GM12878 (cell line): ENCODE results near the gene MMRN2. TPM values are rescaled to one million over a fixed set of nuclear protein-coding genes. Genes with fewer than 3 reads are reported as not detected.

Experiments used
- CHD1 ChIP-seq: IDR thresholded peaks from 2 replicates; pipeline ENCODE4 v1.6.1; 2012; ENCODE audit warnings: low read depth, low read length, improper control_type of control experiment
- CHD2 ChIP-seq: IDR thresholded peaks from 2 replicates; pipeline ENCODE4 v1.6.1; 2011; ENCODE audit warnings: low read depth, low read length, improper control_type of control experiment, borderline replicate concordance
- IRF4 ChIP-seq: IDR thresholded peaks from 2 replicates; pipeline ENCODE4 v1.6.1; 2011; ENCODE audit warnings: low read depth, low read length
- NR2C1 ChIP-seq: fragments of 450-650 bp; IDR thresholded peaks from 2 replicates; pipeline ENCODE4 v1.6.1; 2017; ENCODE audit warnings: antibody characterized with exemption, mild to moderate bottlenecking, moderate library complexity
- NR2F1 ChIP-seq: fragments of 450-650 bp; conservative IDR thresholded peaks from 2 replicates; pipeline ENCODE4 v1.6.1; 2017; ENCODE audit warnings: mild to moderate bottlenecking
- SMARCA5 ChIP-seq: fragments of 450-650 bp; IDR thresholded peaks from 2 replicates; pipeline ENCODE4 v1.6.1; 2017; ENCODE audit warnings: mild to moderate bottlenecking
- SREBF2 ChIP-seq: IDR thresholded peaks from 2 replicates; pipeline ENCODE4 v1.6.1; 2012; ENCODE audit warnings: mild to moderate bottlenecking, low read length
- TAF1 ChIP-seq: IDR thresholded peaks from 2 replicates; pipeline ENCODE4 v1.6.1; 2011; ENCODE audit warnings: mild to moderate bottlenecking, low read depth, low read length, borderline replicate concordance
- ZNF207 ChIP-seq: fragments of 450-650 bp; IDR thresholded peaks from 2 replicates; pipeline ENCODE4 v1.6.1; 2014; ENCODE audit warnings: antibody characterized with exemption, mild to moderate bottlenecking, borderline replicate concordance
- polyA plus RNA-seq, 11 experiments: library from polyadenylated mRNA; depleted of rRNA in 4 of 11; unstranded in 6 of 11; stranded (reverse) in 5 of 11; fragments of >200 nt; fragmentation: Nextera tagmentation in 4 of 11; fragmentation: Illumina TruSeq in 1 of 11; extraction: Ambion mirVana in 4 of 11; extraction: Trizol in 1 of 11; gene quantifications; 1 replicate in 1 of 11; 2 replicates in 10 of 11; pipeline versions ENCODE4 v1.2.1 to v1.2.3, GENCODE V29; 2011 to 2016; ENCODE audit warnings: inconsistent platforms in 2 of 11, missing spikeins in 2 of 11, low read depth in 1 of 11
- total RNA-seq, 4 experiments: library from RNA; depleted of rRNA in 3 of 4; stranded (reverse); fragments of >200 nt in 3 of 4; fragmentation: Illumina TruSeq in 1 of 4; extraction: Trizol in 1 of 4; gene quantifications; 2 replicates each; pipeline versions ENCODE4 v1.2.1 to v1.2.3, GENCODE V29; 2013 to 2021
- TF ChIP-seq, protein P1 (sequence below): IDR thresholded peaks from 2 replicates; pipeline ENCODE4 v1.6.1; 2011; ENCODE audit warnings: borderline replicate concordance, low read depth, mild to moderate bottlenecking, moderate library complexity, mixed read lengths, low read length; ENCODE audit not compliant: insufficient read depth; ENCODE audit errors: extremely low read length
- TF ChIP-seq, protein P2 (sequence below): fragments of 150-350 bp; IDR thresholded peaks from 2 replicates; pipeline ENCODE4 v1.6.1; 2016; ENCODE audit warnings: low read depth, low read length
- TF ChIP-seq, protein P3 (sequence below): fragments of 450-650 bp; IDR thresholded peaks from 2 replicates; pipeline ENCODE4 v1.6.1; 2017; ENCODE audit warnings: borderline replicate concordance

MMRN2 gene
- total and polyA plus RNA-seq, 10 of the 15 experiments (the other 5 are each of a cell fraction or from before 2014, with no cell fraction given), result 0.09 to 1.0 (median 0.54) TPM; not detected in 3

DNA sequence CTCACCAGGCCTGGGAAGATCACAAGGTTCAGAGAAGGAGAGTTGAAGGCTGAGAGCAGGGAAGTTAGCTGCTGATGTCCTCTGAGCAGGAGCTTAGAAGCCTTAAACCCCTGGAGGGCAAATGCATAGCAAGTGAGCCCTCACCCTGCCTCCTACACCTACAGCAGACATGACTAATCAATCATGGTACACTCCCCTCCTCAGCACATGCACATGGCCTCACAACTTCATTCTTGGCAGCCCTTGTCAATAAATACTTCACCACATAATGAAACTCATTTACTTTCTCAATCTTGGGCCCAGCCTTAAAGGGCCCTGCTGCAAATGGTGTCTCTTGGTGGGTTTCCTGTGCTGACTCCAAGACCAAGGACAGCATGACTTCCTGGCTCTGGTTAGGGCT is 12.9 kb downstream of the MMRN2 start (continued):
- TF ChIP-seq, protein P1, sequence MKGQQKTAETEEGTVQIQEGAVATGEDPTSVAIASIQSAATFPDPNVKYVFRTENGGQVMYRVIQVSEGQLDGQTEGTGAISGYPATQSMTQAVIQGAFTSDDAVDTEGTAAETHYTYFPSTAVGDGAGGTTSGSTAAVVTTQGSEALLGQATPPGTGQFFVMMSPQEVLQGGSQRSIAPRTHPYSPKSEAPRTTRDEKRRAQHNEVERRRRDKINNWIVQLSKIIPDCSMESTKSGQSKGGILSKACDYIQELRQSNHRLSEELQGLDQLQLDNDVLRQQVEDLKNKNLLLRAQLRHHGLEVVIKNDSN, result no peak
- TF ChIP-seq TAF1 (no peak), CHD2 (no peak), SREBF2 (no peak), SMARCA5 (no peak), NR2C1 (no peak), CHD1 (no peak), IRF4 (no peak), NR2F1 (no peak), ZNF207 (no peak)
- TF ChIP-seq, protein P2, sequence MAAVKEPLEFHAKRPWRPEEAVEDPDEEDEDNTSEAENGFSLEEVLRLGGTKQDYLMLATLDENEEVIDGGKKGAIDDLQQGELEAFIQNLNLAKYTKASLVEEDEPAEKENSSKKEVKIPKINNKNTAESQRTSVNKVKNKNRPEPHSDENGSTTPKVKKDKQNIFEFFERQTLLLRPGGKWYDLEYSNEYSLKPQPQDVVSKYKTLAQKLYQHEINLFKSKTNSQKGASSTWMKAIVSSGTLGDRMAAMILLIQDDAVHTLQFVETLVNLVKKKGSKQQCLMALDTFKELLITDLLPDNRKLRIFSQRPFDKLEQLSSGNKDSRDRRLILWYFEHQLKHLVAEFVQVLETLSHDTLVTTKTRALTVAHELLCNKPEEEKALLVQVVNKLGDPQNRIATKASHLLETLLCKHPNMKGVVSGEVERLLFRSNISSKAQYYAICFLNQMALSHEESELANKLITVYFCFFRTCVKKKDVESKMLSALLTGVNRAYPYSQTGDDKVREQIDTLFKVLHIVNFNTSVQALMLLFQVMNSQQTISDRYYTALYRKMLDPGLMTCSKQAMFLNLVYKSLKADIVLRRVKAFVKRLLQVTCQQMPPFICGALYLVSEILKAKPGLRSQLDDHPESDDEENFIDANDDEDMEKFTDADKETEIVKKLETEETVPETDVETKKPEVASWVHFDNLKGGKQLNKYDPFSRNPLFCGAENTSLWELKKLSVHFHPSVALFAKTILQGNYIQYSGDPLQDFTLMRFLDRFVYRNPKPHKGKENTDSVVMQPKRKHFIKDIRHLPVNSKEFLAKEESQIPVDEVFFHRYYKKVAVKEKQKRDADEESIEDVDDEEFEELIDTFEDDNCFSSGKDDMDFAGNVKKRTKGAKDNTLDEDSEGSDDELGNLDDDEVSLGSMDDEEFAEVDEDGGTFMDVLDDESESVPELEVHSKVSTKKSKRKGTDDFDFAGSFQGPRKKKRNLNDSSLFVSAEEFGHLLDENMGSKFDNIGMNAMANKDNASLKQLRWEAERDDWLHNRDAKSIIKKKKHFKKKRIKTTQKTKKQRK, result no peak
- TF ChIP-seq, protein P3, sequence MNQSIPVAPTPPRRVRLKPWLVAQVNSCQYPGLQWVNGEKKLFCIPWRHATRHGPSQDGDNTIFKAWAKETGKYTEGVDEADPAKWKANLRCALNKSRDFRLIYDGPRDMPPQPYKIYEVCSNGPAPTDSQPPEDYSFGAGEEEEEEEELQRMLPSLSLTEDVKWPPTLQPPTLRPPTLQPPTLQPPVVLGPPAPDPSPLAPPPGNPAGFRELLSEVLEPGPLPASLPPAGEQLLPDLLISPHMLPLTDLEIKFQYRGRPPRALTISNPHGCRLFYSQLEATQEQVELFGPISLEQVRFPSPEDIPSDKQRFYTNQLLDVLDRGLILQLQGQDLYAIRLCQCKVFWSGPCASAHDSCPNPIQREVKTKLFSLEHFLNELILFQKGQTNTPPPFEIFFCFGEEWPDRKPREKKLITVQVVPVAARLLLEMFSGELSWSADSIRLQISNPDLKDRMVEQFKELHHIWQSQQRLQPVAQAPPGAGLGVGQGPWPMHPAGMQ, result no peak
